Naive thymus-derived CD4-positive, alpha-beta T cell (primary cell): Measurements from ENCODE around the gene ALAS1. TPM values are rescaled to one million over a fixed set of nuclear protein-coding genes. Genes with fewer than 3 reads are reported as not detected.

Source experiments
- ATAC-seq: fragments of 150-1000 bp; cut with Tn5 transposase; 2 replicates; pipeline ENCODE4 v1.10.0; 2021; ENCODE audit warnings: mild to moderate bottlenecking, moderate library complexity
- CTCF ChIA-PET: fragments of 350-600 bp; sonication (Branson Sonifier 250); formaldehyde crosslinking; loops from one replicate; lab custom pipeline; 2021; ENCODE audit warnings: antibody characterized with exemption; lab: Charles Lee
- POLR2A ChIA-PET: fragments of 350-600 bp; sonication (Branson Sonifier 250); formaldehyde crosslinking; loops from one replicate; lab custom pipeline; 2021; ENCODE audit warnings: antibody characterized with exemption, inconsistent platforms; lab: Charles Lee
- DNase-seq, 9 donors: peaks; one replicate each; pipeline versions ENCODE4 v3.0.0 to v3.0.0-alpha.2; 2020 to 2022; ENCODE audit warnings: mixed read lengths in 1 of 9
- H3K27ac ChIP-seq: one replicate; pipeline ENCODE4 v1.7.0; 2013; ENCODE audit warnings: mild to moderate bottlenecking, low read depth, low read length, moderate library complexity
- H3K27me3 ChIP-seq, 2 donors: one replicate each; pipeline ENCODE4 v1.7.0; 2013; ENCODE audit warnings: low read length in 2 of 2, mild to moderate bottlenecking in 2 of 2, moderate library complexity in 2 of 2; ENCODE audit not compliant: control insufficient read depth in 2 of 2, insufficient read depth in 2 of 2
- H3K36me3 ChIP-seq, 3 experiments: 1 replicate in 2 of 3; 2 replicates in 1 of 3; pipeline ENCODE4 v1.7.0; 2013; ENCODE audit warnings: low read length in 3 of 3, mild to moderate bottlenecking in 3 of 3, moderate library complexity in 1 of 3; ENCODE audit not compliant: insufficient read depth in 3 of 3, control insufficient read depth in 2 of 3
- H3K4me1 ChIP-seq, 2 donors: one replicate each; pipeline ENCODE4 v1.7.0; 2013; ENCODE audit warnings: low read length in 2 of 2, mild to moderate bottlenecking in 2 of 2, moderate library complexity in 1 of 2; ENCODE audit not compliant: control insufficient read depth in 2 of 2, insufficient read depth in 2 of 2
- H3K4me3 ChIP-seq: 2 replicates; pipeline ENCODE4 v1.7.0; 2013; ENCODE audit warnings: mild to moderate bottlenecking, low read length
- H3K9me3 ChIP-seq, 3 experiments: 1 replicate in 2 of 3; 2 replicates in 1 of 3; pipeline ENCODE4 v1.7.0; 2013; ENCODE audit warnings: low read length in 3 of 3; ENCODE audit not compliant: control insufficient read depth in 2 of 3
- H3K27ac Mint-ChIP-seq, 9 donors: one replicate each; pipeline ENCODE4 v1.8.0; 2020 to 2022; ENCODE audit warnings: mixed read lengths in 9 of 9, mild to moderate bottlenecking in 8 of 9, moderate library complexity in 5 of 9, inconsistent platforms in 2 of 9
- H3K27me3 Mint-ChIP-seq, 5 donors: one replicate each; pipeline ENCODE4 v1.8.0; 2021 to 2022; ENCODE audit warnings: mixed read lengths in 5 of 5, mild to moderate bottlenecking in 1 of 5
- H3K36me3 Mint-ChIP-seq, 5 donors: one replicate each; pipeline ENCODE4 v1.8.0; 2020 to 2022; ENCODE audit warnings: mixed read lengths in 5 of 5, mild to moderate bottlenecking in 3 of 5, inconsistent platforms in 1 of 5
- H3K4me1 Mint-ChIP-seq, 7 donors: one replicate each; pipeline ENCODE4 v1.8.0; 2020 to 2022; ENCODE audit warnings: mixed read lengths in 7 of 7, mild to moderate bottlenecking in 3 of 7, inconsistent platforms in 1 of 7
- H3K4me3 Mint-ChIP-seq, 10 donors: one replicate each; pipeline ENCODE4 v1.8.0; 2020 to 2022; ENCODE audit warnings: mild to moderate bottlenecking in 10 of 10, mixed read lengths in 10 of 10, moderate library complexity in 6 of 10, inconsistent platforms in 2 of 10
- H3K9me3 Mint-ChIP-seq, 11 donors: one replicate each; pipeline ENCODE4 v1.8.0; 2020 to 2022; ENCODE audit warnings: mixed read lengths in 11 of 11, mild to moderate bottlenecking in 4 of 11, inconsistent platforms in 1 of 11, moderate library complexity in 1 of 11
- intact Hi-C, 2 donors: fragments of 100-400 bp; cut with micrococcal nuclease; formaldehyde crosslinking; loops; one replicate each; pipeline ENCODE4 v1.15.1; 2023
- polyA plus RNA-seq, 2 donors: library from polyadenylated mRNA; unstranded; fragments of 300-500 nt; fragmentation: Illumina TruSeq; gene quantifications; one replicate each; pipeline ENCODE4 v1.2.3, GENCODE V29; 2021
- total RNA-seq, 6 experiments: library from RNA in 5 of 6; stranded (reverse) in 5 of 6; gene quantifications; 1 replicate in 5 of 6; 2 replicates in 1 of 6; pipeline ENCODE4 v1.2.3 and lab custom pipeline; 2021 to 2026

ALAS1 gene
- total and polyA plus RNA-seq, 7 experiments from 2014 or later, result 12.6 to 74.3 (median 27.4) TPM

- peaks cover 0 to 7% of the 10 kb centered on the region in 2 donors for H3K4me1 ChIP-seq
- H3K4me3 ChIP-seq, result no peak overlapping the region
- Mint-ChIP-seq H3K27ac (no peak overlapping the region), H3K4me1 (peaks cover 11 to 51% (median 16%) of the 10 kb centered on the region in 7 donors), H3K27me3 (no peaks in the 10 kb centered on the region), H3K36me3 (peaks cover 14 to 73% (median 46%) of the 10 kb centered on the region in 5 donors), H3K4me3 (no peak overlapping the region), H3K9me3 (no peaks in the 10 kb centered on the region)
- H3K36me3 ChIP-seq, result peaks cover 32 to 92% (median 41%) of the 10 kb centered on the region in 3 experiments
- no peak for ATAC-seq
- ChIA-PET POLR2A (interaction anchor here (1.2 kb wide), 1 partner anchor 16 kb away, joined by 3 read pairs; no protein-coding TSS in a partner anchor), CTCF (no interaction called here)
- no peak for DNase-seq
- H3K9me3 ChIP-seq, result no peaks in the 10 kb centered on the region
- intact Hi-C loops, result no loop called here
- no peak overlapping the region for H3K27ac ChIP-seq
- no peaks in the 10 kb centered on the region for H3K27me3 ChIP-seq
Measured at GRCh38 chr3:52205727-52206372, 7.9 kb downstream of the ALAS1 start.

- H3K4me3 ChIP-seq, result no peak overlapping the region
- POLR2A ChIA-PET, result interaction anchor here (1.2 kb wide), 1 partner anchor 11 kb away, joined by 3 read pairs; no protein-coding TSS in a partner anchor
- CTCF ChIA-PET, result interaction anchor here (1.3 to 1.5 kb wide), 2 partner anchors 11 to 131 kb away, joined by 3 to 4 read pairs; no protein-coding TSS in a partner anchor
- no peak overlapping the region for H3K27ac ChIP-seq
- H3K4me1 ChIP-seq, result no peaks in the 10 kb centered on the region
- peak overlapping the region in 1 of 9 donors; percentile 51 for H3K27ac Mint-ChIP-seq
- peaks cover 16 to 86% (median 44%) of the 10 kb centered on the region in 5 donors for H3K36me3 Mint-ChIP-seq
- H3K27me3 Mint-ChIP-seq, result no peaks in the 10 kb centered on the region
- ATAC-seq (no peak), DNase-seq (no peak)
- H3K9me3 Mint-ChIP-seq, result no peaks in the 10 kb centered on the region
- intact Hi-C loops, result no loop called here
- no peak overlapping the region for H3K4me3 Mint-ChIP-seq
- H3K27me3 ChIP-seq, result no peaks in the 10 kb centered on the region
- peaks cover 35 to 97% (median 57%) of the 10 kb centered on the region in 3 experiments for H3K36me3 ChIP-seq
- H3K4me1 Mint-ChIP-seq, result peaks cover 0 to 29% (median 2%) of the 10 kb centered on the region in 7 donors
- no peaks in the 10 kb centered on the region for H3K9me3 ChIP-seq
Measured at GRCh38 chr3:52208556-52208955, 10.6 kb downstream of the ALAS1 start.

GRCh38 chr3:52210037-52210436 is 12.1 kb downstream of the ALAS1 start:
- Mint-ChIP-seq H3K4me3 (no peak overlapping the region), H3K27me3 (no peaks in the 10 kb centered on the region), H3K9me3 (no peaks in the 10 kb centered on the region), H3K4me1 (peaks cover 0 to 22% (median 0%) of the 10 kb centered on the region in 7 donors), H3K36me3 (peaks cover 20 to 84% (median 45%) of the 10 kb centered on the region in 5 donors), H3K27ac (no peak overlapping the region)
- ATAC-seq (no peak), DNase-seq (no peak)
- H3K27ac ChIP-seq, result no peak overlapping the region
- H3K9me3 ChIP-seq, result no peaks in the 10 kb centered on the region
- H3K36me3 ChIP-seq, result peaks cover 31 to 96% (median 56%) of the 10 kb centered on the region in 3 experiments
- intact Hi-C loops, result no loop called here
- H3K27me3 ChIP-seq, result no peaks in the 10 kb centered on the region
- ChIA-PET POLR2A (interaction anchor here (0.9 kb wide), 1 partner anchor 118 kb away, joined by 3 read pairs; no protein-coding TSS in a partner anchor), CTCF (interaction anchor here (1.5 kb wide), 1 partner anchor 10 kb away, joined by 4 read pairs; no protein-coding TSS in a partner anchor)
- no peaks in the 10 kb centered on the region for H3K4me1 ChIP-seq
- no peak overlapping the region for H3K4me3 ChIP-seq

- Mint-ChIP-seq H3K27me3 (no peaks in the 10 kb centered on the region), H3K4me1 (peaks cover 0 to 22% (median 5%) of the 10 kb centered on the region in 7 donors), H3K36me3 (peaks cover 24 to 84% (median 45%) of the 10 kb centered on the region in 5 donors), H3K27ac (no peak overlapping the region), H3K9me3 (no peaks in the 10 kb centered on the region), H3K4me3 (no peak overlapping the region)
- Histone ChIP-seq H3K4me3 (no peak overlapping the region), H3K36me3 (peaks cover 31 to 96% (median 53%) of the 10 kb centered on the region in 3 experiments), H3K9me3 (no peaks in the 10 kb centered on the region), H3K27ac (no peak overlapping the region), H3K4me1 (peaks cover 0 to under 1% of the 10 kb centered on the region in 2 donors), H3K27me3 (no peaks in the 10 kb centered on the region)
- CTCF ChIA-PET, result no interaction called here
- ATAC-seq (peak; percentile 70), DNase-seq (no peak)
- POLR2A ChIA-PET, result no interaction called here
- intact Hi-C loops, result no loop called here
Measured at GRCh38 chr3:52210550-52211046, 12.6 kb downstream of the ALAS1 start.

GRCh38 chr3:52211268-52211891 is 13.4 kb downstream of the ALAS1 start:
- H3K9me3 Mint-ChIP-seq, result no peaks in the 10 kb centered on the region
- Histone ChIP-seq H3K4me1 (peaks cover 4 to 6% of the 10 kb centered on the region in 2 donors), H3K9me3 (no peaks in the 10 kb centered on the region), H3K36me3 (peaks cover 27 to 92% (median 45%) of the 10 kb centered on the region in 3 experiments), H3K4me3 (no peak overlapping the region), H3K27ac (no peak overlapping the region), H3K27me3 (no peaks in the 10 kb centered on the region)
- peaks cover 1 to 25% (median 7%) of the 10 kb centered on the region in 7 donors for H3K4me1 Mint-ChIP-seq
- no peak for ATAC-seq
- ChIA-PET CTCF (interaction anchor here (1.7 kb wide), 1 partner anchor 9 kb away, joined by 5 read pairs; no protein-coding TSS in a partner anchor), POLR2A (interaction anchor here (0.7 kb wide), 1 partner anchor 242 kb away, joined by 3 read pairs; no protein-coding TSS in a partner anchor)
- H3K36me3 Mint-ChIP-seq, result peaks cover 24 to 78% (median 43%) of the 10 kb centered on the region in 5 donors
- no peak for DNase-seq
- intact Hi-C loops, result no loop called here
- H3K4me3 Mint-ChIP-seq, result no peak overlapping the region
- no peaks in the 10 kb centered on the region for H3K27me3 Mint-ChIP-seq
- H3K27ac Mint-ChIP-seq, result no peak overlapping the region

- Mint-ChIP-seq H3K36me3 (peaks cover 17 to 65% (median 34%) of the 10 kb centered on the region in 5 donors), H3K4me3 (no peak overlapping the region), H3K27ac (no peak overlapping the region), H3K9me3 (no peaks in the 10 kb centered on the region), H3K27me3 (no peaks in the 10 kb centered on the region), H3K4me1 (peaks cover 17 to 36% (median 24%) of the 10 kb centered on the region in 7 donors)
- no peaks in the 10 kb centered on the region for H3K9me3 ChIP-seq
- CTCF ChIA-PET, result interaction anchor here (1.7 kb wide), 1 partner anchor 8 kb away, joined by 5 read pairs; no protein-coding TSS in a partner anchor
- H3K4me1 ChIP-seq, result peaks cover 20 to 23% of the 10 kb centered on the region in 2 donors
- no peaks in the 10 kb centered on the region for H3K27me3 ChIP-seq
- no peak overlapping the region for H3K4me3 ChIP-seq
- DNase-seq (no peak), ATAC-seq (no peak)
- intact Hi-C loops, result no loop called here
- H3K27ac ChIP-seq, result no peak overlapping the region
- POLR2A ChIA-PET, result interaction anchor here (0.6 kb wide), 1 partner anchor 386 kb away, joined by 4 read pairs; no protein-coding TSS in a partner anchor
- H3K36me3 ChIP-seq, result peaks cover 23 to 79% (median 39%) of the 10 kb centered on the region in 3 experiments
Measured at GRCh38 chr3:52213005-52213404, 15.0 kb downstream of the ALAS1 start.
